Measurements from ENCODE around the gene LTBP3.
"Not testable (repeated sequence)": the region's sequence is repeated elsewhere in the genome, so short reads cannot be mapped to it uniquely, and the experiment has no call there.

LTBP3 gene

GRCh38 chr11:65521777-65522521 lies 36.2 kb downstream of the LTBP3 start:
- not testable (repeated sequence) for H3K27ac ChIP-seq; DNase-seq (ENCODE audit: low read depth, low spot score)

GRCh38 chr11:65518941-65519549 lies 39.1 kb downstream of the LTBP3 start:
- DNase-seq (ENCODE audit: low read depth, low spot score); H3K27ac ChIP-seq: not testable (repeated sequence)

- no peak overlapping the region for H3K27ac ChIP-seq
- DNase-seq (ENCODE audit: low read depth, low spot score), result no peak
Measured at GRCh38 chr11:65516135-65516968, 41.8 kb downstream of the LTBP3 start.

- DNase-seq (ENCODE audit: low read depth, low spot score); H3K27ac ChIP-seq: not testable (repeated sequence)
Measured at GRCh38 chr11:65512311-65512710, 45.8 kb downstream of the LTBP3 start.

- peak; percentile 89 for DNase-seq (ENCODE audit: low read depth, low spot score)
- H3K27ac ChIP-seq, result peak overlapping the region; percentile 100
Measured at GRCh38 chr11:65506772-65507505, 51.2 kb downstream of the LTBP3 start.

GRCh38 chr11:65506290-65506771 lies 51.8 kb downstream of the LTBP3 start:
- peak overlapping the region; percentile 100 for H3K27ac ChIP-seq
- no peak for DNase-seq (ENCODE audit: low read depth, low spot score)

- DNase-seq (ENCODE audit: low read depth, low spot score), result no peak
- H3K27ac ChIP-seq, result peak overlapping the region; percentile 100
Measured at GRCh38 chr11:65505466-65506289, 52.5 kb downstream of the LTBP3 start.

GRCh38 chr11:65504674-65505465 lies 53.3 kb downstream of the LTBP3 start:
- DNase-seq (ENCODE audit: low read depth, low spot score), result no peak
- peak overlapping the region; percentile 100 for H3K27ac ChIP-seq

- H3K27ac ChIP-seq, result peak overlapping the region; percentile 100
- DNase-seq (ENCODE audit: low read depth, low spot score), result no peak
Measured at GRCh38 chr11:65503949-65504673, 54.0 kb downstream of the LTBP3 start.

GRCh38 chr11:65503368-65503948 lies 54.7 kb downstream of the LTBP3 start:
- no peak for DNase-seq (ENCODE audit: low read depth, low spot score)
- H3K27ac ChIP-seq, result peak overlapping the region; percentile 100

- no peak for DNase-seq (ENCODE audit: low read depth, low spot score)
- peak overlapping the region; percentile 100 for H3K27ac ChIP-seq
Measured at GRCh38 chr11:65502555-65503367, 55.4 kb downstream of the LTBP3 start.

GRCh38 chr11:65502274-65502554 lies 55.9 kb downstream of the LTBP3 start:
- DNase-seq (ENCODE audit: low read depth, low spot score), result no peak
- H3K27ac ChIP-seq, result peak overlapping the region; percentile 100

GRCh38 chr11:65501472-65502273 lies 56.5 kb downstream of the LTBP3 start:
- DNase-seq (ENCODE audit: low read depth, low spot score), result no peak

GRCh38 chr11:65501186-65501471 lies 57.0 kb downstream of the LTBP3 start:
- H3K27ac ChIP-seq, result peak overlapping the region; percentile 100
- DNase-seq (ENCODE audit: low read depth, low spot score), result no peak

More at GRCh38 chr11:65501472-65502273, 56.5 kb downstream of the LTBP3 start:
- H3K27ac ChIP-seq, result peak overlapping the region; percentile 100

- H3K27ac ChIP-seq, result peak overlapping the region; percentile 100
- DNase-seq (ENCODE audit: low read depth, low spot score), result no peak
Measured at GRCh38 chr11:65500387-65501185, 57.6 kb downstream of the LTBP3 start.

All from epithelial cell of prostate (primary cell).